ENCODE data around the gene FTCD. TPM values are rescaled to one million over a fixed set of nuclear protein-coding genes. Genes with fewer than 3 reads are reported as not detected.

FTCD gene
- total and polyA plus RNA-seq, 9 of the 15 experiments (the other 6 are each of a cell fraction or from before 2014, with no cell fraction given) = 0.11 to 1.6 (median 0.67) TPM; not detected in 5

GRCh38 chr21:46093668-46094400, 61.5 kb downstream of the FTCD start:
- H3K9me1 ChIP-seq (ENCODE audit: control insufficient read depth, insufficient read depth, low read length) = no peaks in the 10 kb centered on the region
- H3K4me2 ChIP-seq (ENCODE audit: insufficient read depth, low read length) = no peak overlapping the region
- H4K20me1 ChIP-seq (replicated peaks; ENCODE audit: control insufficient read depth, insufficient read depth, low read length) = 0 out of 2 replicates have a peak, but pooled peaks cover 6% of the 10 kb centered on the region
- no peak for DNase-seq (ENCODE audit: extremely low read depth in 1 of 4, low spot score in 3 of 4)
- TF ChIP-seq ATF3 (IDR thresholded peaks at IDR 0.05) (no peak), ATF3 (CRISPR knock-in tag; conservative IDR thresholded peaks at IDR 0.05) (no peak), USF1 (CRISPR knock-in tag; IDR thresholded peaks at IDR 0.05) (peak; percentile 49; the same call in 1 of the 2 replicates), USF2 (CRISPR knock-in tag; IDR thresholded peaks at IDR 0.05) (peak; percentile 70)
- H3K27me3 ChIP-seq (ENCODE audit: control insufficient read depth in 2 of 2, insufficient read depth in 2 of 2, low read length in 2 of 2) = peaks cover 26 to 57% of the 10 kb centered on the region in 2 experiments; a peak in 4 of 5 replicates
- H3K79me2 ChIP-seq (ENCODE audit: control insufficient read depth, insufficient read depth, low read length) = no peaks in the 10 kb centered on the region
- ATAC-seq = no peak
- intact Hi-C loops (cut with micrococcal nuclease) (no loop called here), in situ Hi-C loops (cut with MboI) (no loop called here)
- H3K4me1 ChIP-seq (replicated peaks in 1 of 2; ENCODE audit: control insufficient read depth in 2 of 2, insufficient read depth in 2 of 2, low read length in 2 of 2) = peaks cover 0 to 19% of the 10 kb centered on the region in 2 experiments; a peak in 2 of 5 replicates
- H3K4me3 ChIP-seq = no peak overlapping the region
- WGBS (ENCODE audit: insufficient coverage, low coverage, missing lambda C conversion rate) = 2% methylated on average over 11 of the region's 11 CpGs
- H3K36me3 ChIP-seq (ENCODE audit: control insufficient read depth, insufficient read depth, low read length) = no peaks in the 10 kb centered on the region
- POLR2A ChIA-PET = no interaction called here
- H2AFZ ChIP-seq (ENCODE audit: low read depth, low read length) = no peak overlapping the region
- CTCF ChIA-PET (ENCODE audit: low intra/inter-chr PET ratio) = no interaction called here
- FAIRE-seq = no peak
- BruUV-seq (replicated peaks) = no TSS peak
- no peak overlapping the region; a peak in 1 of 4 replicates for H3K9ac ChIP-seq (ENCODE audit: insufficient read depth in 1 of 2, low read depth in 2 of 2, low read length in 2 of 2)
- no peaks in the 10 kb centered on the region for H3K9me3 ChIP-seq (replicated peaks; ENCODE audit: control insufficient read depth, insufficient read depth, low read depth, low read length)
- no peak overlapping the region for H3K27ac ChIP-seq (ENCODE audit: extremely low read depth, low read depth, low read length)
